Measurements from ENCODE around the gene DRD4.

DNA sequence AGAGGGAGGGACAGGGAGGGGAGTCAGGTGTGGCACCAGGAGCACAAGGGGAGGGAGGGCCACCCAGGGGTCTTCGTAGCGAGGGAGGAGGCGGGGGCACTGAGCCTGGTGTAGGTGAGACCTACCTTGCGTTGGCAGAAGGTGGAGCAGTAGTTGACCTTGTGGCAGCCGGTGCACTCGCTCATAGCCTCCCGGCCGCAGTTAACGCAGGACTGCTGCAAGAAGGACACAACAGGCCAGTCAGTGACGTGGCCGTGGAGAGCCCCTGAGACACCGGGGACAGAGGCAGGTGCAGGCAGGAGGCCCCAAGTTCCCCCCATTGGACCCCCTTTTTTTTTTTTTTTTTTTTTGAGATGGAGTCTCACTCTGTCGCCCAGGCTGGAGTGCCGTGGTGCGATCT, 16.8 kb downstream of the DRD4 start:
- TF ChIP-seq, protein P1, sequence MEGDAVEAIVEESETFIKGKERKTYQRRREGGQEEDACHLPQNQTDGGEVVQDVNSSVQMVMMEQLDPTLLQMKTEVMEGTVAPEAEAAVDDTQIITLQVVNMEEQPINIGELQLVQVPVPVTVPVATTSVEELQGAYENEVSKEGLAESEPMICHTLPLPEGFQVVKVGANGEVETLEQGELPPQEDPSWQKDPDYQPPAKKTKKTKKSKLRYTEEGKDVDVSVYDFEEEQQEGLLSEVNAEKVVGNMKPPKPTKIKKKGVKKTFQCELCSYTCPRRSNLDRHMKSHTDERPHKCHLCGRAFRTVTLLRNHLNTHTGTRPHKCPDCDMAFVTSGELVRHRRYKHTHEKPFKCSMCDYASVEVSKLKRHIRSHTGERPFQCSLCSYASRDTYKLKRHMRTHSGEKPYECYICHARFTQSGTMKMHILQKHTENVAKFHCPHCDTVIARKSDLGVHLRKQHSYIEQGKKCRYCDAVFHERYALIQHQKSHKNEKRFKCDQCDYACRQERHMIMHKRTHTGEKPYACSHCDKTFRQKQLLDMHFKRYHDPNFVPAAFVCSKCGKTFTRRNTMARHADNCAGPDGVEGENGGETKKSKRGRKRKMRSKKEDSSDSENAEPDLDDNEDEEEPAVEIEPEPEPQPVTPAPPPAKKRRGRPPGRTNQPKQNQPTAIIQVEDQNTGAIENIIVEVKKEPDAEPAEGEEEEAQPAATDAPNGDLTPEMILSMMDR (IDR thresholded peaks at IDR 0.05): no peak
- no peak for TF ChIP-seq POLR2A (IDR thresholded peaks at IDR 0.05)
